ENCODE measurements around the gene TLCD2. TPM values are rescaled to one million over a fixed set of nuclear protein-coding genes. Genes with fewer than 3 reads are reported as not detected.

TLCD2 gene
- total and polyA plus RNA-seq, 2 of the 13 experiments (the other 11 are each of a cell fraction or from before 2014, with no cell fraction given) = 0.90 to 1.1 TPM

GRCh38 chr17:1742371-1743087 lies 32.4 kb upstream of the TLCD2 start, which contains the start of gene SERPINF2 (continued):
- TF ChIP-seq RNF2 (conservative IDR thresholded peaks at IDR 0.05; ENCODE audit: low read depth) (no peak), ZSCAN5A (CRISPR knock-in tag; IDR thresholded peaks at IDR 0.05; ENCODE audit: borderline replicate concordance) (no peak), ZNF747 (CRISPR knock-in tag; IDR thresholded peaks at IDR 0.05; ENCODE audit: borderline replicate concordance) (peak; percentile 36; the same call in 1 of the 2 replicates), HOMEZ (CRISPR knock-in tag; IDR thresholded peaks at IDR 0.05; ENCODE audit: low read depth) (peak; percentile 31; the same call in 1 of the 2 replicates), PCBP2 (optimal IDR thresholded peaks at IDR 0.05; ENCODE audit: low read depth, low read length, poor library complexity, severe bottlenecking) (no peak), REL (CRISPR knock-in tag; conservative IDR thresholded peaks at IDR 0.05) (no peak), GATA4 (IDR thresholded peaks at IDR 0.05; ENCODE audit: borderline replicate concordance, low read depth) (0 out of 2 replicates have a peak, but pooled peaks have one; percentile 22), NCOA2 (CRISPR knock-in tag; IDR thresholded peaks at IDR 0.05) (peak; percentile 78; the same call in 1 of the 2 replicates), AKAP8 (CRISPR knock-in tag; IDR thresholded peaks at IDR 0.05) (no peak), ZBTB25 (CRISPR knock-in tag; IDR thresholded peaks at IDR 0.05) (no peak), ZNF224 (CRISPR knock-in tag; IDR thresholded peaks at IDR 0.05) (no peak), POLR2AphosphoS5 (IDR thresholded peaks at IDR 0.05; ENCODE audit: low read depth, low read length) (peak; percentile 91), SIN3A (IDR thresholded peaks at IDR 0.05; ENCODE audit: borderline replicate concordance, low read depth, low read length) (peak; percentile 71; the same call in 1 of the 2 replicates), SKIL (CRISPR knock-in tag; IDR thresholded peaks at IDR 0.05; ENCODE audit: borderline replicate concordance) (peak; percentile 44; the same call in 1 of the 2 replicates)
- TF ChIP-seq, protein P1, sequence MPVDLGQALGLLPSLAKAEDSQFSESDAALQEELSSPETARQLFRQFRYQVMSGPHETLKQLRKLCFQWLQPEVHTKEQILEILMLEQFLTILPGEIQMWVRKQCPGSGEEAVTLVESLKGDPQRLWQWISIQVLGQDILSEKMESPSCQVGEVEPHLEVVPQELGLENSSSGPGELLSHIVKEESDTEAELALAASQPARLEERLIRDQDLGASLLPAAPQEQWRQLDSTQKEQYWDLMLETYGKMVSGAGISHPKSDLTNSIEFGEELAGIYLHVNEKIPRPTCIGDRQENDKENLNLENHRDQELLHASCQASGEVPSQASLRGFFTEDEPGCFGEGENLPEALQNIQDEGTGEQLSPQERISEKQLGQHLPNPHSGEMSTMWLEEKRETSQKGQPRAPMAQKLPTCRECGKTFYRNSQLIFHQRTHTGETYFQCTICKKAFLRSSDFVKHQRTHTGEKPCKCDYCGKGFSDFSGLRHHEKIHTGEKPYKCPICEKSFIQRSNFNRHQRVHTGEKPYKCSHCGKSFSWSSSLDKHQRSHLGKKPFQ (CRISPR knock-in tag; IDR thresholded peaks at IDR 0.05; ENCODE audit: insufficient replicate concordance) = peak; percentile 66
- TF ChIP-seq, protein P2, sequence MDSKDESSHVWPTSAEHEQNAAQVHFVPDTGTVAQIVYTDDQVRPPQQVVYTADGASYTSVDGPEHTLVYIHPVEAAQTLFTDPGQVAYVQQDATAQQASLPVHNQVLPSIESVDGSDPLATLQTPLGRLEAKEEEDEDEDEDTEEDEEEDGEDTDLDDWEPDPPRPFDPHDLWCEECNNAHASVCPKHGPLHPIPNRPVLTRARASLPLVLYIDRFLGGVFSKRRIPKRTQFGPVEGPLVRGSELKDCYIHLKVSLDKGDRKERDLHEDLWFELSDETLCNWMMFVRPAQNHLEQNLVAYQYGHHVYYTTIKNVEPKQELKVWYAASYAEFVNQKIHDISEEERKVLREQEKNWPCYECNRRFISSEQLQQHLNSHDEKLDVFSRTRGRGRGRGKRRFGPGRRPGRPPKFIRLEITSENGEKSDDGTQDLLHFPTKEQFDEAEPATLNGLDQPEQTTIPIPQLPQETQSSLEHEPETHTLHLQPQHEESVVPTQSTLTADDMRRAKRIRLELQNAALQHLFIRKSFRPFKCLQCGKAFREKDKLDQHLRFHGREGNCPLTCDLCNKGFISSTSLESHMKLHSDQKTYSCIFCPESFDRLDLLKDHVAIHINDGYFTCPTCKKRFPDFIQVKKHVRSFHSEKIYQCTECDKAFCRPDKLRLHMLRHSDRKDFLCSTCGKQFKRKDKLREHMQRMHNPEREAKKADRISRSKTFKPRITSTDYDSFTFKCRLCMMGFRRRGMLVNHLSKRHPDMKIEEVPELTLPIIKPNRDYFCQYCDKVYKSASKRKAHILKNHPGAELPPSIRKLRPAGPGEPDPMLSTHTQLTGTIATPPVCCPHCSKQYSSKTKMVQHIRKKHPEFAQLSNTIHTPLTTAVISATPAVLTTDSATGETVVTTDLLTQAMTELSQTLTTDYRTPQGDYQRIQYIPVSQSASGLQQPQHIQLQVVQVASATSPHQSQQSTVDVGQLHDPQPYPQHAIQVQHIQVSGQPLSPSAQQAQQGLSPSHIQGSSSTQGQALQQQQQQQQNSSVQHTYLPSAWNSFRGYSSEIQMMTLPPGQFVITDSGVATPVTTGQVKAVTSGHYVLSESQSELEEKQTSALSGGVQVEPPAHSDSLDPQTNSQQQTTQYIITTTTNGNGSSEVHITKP (CRISPR knock-in tag; IDR thresholded peaks at IDR 0.05; ENCODE audit: low read depth) = peak; percentile 35; the same call in 1 of the 2 replicates

All from HepG2 (cell line).